GM18498 (cell line): Measurements from ENCODE around the gene NUDT4.

ENCODE experiments used
- ATAC-seq: cut with Tn5 transposase; IDR thresholded peaks from one replicate; pipeline ENCODE4 v1.9.1; 2021; ENCODE audit warnings: mild to moderate bottlenecking, moderate library complexity; ENCODE audit not compliant: unreplicated experiment

Gene NUDT4

DNA sequence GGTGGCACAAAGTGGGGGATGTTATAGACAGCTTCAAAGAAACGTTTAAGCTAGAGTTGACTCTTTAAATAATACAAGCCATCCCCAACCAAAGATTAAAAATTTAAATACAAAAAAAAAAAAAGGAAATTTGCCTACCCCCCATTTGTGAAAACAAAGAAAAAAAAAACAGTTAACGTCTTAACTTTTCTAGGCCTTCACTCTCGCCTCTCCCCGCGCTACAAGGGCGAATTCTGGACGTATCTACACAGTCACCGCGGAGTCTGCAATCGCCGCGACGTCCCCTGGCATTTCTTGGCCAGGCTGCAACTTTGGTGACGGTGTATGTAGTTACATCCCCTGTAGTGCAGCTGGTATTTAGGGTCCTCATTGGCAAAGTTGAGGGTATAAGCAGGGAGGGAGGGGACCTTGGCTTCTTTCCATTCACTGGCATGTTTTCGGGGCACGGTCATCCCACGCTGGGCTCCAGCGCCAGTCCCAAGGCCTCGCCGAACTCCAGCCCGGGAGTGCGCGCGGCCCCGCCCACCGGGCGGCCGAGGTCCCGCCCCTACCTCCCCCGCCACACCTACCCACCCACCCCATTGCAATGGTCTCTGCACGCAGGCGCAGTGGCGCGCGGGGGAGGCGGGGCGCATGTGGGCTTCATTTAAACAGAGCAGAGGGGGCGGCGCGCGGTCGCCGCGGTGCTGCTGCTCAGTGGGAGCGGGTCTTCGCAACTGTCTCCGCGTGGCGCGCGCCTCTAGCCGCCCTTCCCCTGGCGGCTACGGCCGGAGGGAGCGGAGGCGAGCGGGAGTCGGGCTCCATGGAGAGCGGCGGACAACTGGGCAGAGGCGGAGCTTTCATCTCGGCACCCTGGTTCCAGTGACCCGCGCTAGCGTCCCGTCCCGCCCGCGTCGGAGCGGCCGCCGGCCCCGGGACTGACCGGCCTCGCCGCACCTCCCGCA lies at the start of gene NUDT4:
Gene NUDT4, plus strand, starts transcription at position 674 of the 944 bp plus-strand sequence. CDS start 398 bp downstream, outside the sequence.
- ATAC-seq = peak; percentile 80

DNA sequence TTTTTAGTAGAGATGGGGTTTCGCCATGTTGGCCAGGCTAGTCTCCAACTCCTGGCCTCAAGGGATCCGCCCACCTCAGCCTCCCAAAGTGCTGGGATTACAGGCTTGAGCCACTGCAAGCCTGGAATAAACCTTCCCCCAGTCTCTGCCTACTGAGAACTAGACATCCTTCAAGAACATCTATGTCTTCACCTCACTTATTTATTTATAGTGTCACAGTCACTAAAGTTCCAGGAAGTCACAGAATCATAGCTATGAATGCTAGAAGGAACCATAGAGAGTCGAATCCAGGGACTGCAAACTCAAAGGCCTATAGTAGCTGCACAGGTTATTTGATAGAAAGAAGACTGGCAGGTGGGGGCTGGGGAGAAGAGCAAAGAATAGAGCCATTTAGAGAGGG lies 44.7 kb upstream of the NUDT4 start:
- no peak for ATAC-seq

- no peak for ATAC-seq
Measured at GRCh38 chr12:93333828-93334227, 43.9 kb upstream of the NUDT4 start.

- no peak for ATAC-seq
Measured at GRCh38 chr12:93335603-93336162, 42.0 kb upstream of the NUDT4 start.

- ATAC-seq = no peak
Measured at GRCh38 chr12:93336291-93336741, 41.4 kb upstream of the NUDT4 start.

GRCh38 chr12:93338598-93338997 lies 39.1 kb upstream of the NUDT4 start:
- ATAC-seq = no peak

DNA sequence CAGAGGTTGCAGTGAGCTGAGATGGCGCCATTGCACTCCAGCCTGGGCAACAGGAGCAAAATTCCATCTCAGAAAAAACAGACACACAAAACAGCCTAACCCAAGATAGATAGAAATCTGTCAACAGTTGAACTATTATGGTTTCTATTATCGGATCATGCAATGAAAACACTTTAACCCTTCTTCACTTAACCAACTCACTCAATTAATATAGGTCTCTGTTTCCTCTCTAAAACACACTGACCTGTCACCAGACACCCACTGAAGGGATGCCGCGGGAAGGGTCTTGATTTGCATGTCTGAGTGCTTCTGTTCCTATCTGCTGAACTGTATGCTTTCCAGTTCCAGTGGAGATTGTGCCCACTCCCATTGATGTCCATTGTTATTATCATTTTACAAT lies 38.0 kb upstream of the NUDT4 start:
- no peak for ATAC-seq

GRCh38 chr12:93341409-93342049 lies 36.2 kb upstream of the NUDT4 start:
- ATAC-seq = no peak

GRCh38 chr12:93347054-93347785 lies 30.5 kb upstream of the NUDT4 start:
- no peak for ATAC-seq

- no peak for ATAC-seq
Measured at GRCh38 chr12:93348575-93349435, 28.9 kb upstream of the NUDT4 start.

DNA sequence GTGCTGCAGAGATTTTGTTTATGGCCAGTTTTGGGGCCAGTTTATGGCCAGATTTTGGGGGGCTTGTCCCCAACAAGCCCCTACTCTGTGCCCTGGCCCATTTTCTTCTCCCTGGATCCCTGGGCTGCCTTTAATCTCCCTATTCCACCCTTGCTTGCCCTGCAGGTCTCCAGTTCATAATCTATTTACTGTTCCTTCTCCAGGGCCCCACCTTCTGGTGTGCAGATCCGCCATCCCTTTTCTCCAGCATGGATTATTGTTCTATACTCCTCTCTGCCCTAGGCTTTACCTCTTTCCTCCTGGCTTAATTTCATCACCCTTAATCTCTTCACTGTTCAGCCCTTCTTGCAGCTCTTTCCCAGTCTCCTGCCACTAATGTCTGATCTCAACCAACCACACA lies 26.0 kb upstream of the NUDT4 start:
- no peak for ATAC-seq

DNA sequence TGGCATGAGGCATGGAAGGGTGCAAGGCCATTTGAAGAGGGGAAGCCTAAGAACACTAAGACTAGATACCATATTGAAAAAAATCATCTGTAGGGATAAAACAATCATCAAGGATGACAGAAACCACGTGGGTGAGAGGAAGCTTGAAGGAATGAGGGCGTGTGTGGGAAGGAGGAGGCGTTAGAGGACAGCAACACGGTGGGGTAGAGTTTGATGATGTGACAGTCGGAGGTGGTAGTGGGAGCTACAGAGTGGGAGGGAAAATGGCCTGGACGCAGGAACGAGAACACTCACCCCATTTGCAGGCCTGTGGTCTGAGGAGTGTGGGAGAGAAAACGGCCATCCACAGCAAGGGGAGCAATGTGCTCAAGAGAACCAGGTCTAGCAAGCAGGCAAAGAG lies 25.4 kb upstream of the NUDT4 start:
- ATAC-seq = no peak

GRCh38 chr12:93356214-93356613 lies 21.5 kb upstream of the NUDT4 start:
- ATAC-seq = no peak

DNA sequence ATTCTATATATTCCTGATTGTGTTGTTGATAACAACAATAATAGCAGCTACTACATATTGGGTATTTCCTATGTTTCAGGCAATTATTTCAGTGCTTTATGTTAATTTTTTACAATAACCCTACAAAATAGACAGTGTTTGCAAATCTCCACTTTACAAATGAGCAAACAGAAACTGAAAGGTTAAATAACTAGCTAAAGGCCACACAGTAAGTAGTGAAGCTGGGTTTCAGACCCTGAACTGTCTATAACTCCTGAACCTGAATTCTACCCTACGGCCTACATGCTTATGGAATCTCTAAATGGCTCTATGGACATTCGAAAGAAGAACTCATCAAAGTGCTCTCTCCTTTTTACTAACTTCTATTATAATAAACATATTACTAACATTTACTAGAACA lies 19.7 kb upstream of the NUDT4 start:
- peak; percentile 88 for ATAC-seq

DNA sequence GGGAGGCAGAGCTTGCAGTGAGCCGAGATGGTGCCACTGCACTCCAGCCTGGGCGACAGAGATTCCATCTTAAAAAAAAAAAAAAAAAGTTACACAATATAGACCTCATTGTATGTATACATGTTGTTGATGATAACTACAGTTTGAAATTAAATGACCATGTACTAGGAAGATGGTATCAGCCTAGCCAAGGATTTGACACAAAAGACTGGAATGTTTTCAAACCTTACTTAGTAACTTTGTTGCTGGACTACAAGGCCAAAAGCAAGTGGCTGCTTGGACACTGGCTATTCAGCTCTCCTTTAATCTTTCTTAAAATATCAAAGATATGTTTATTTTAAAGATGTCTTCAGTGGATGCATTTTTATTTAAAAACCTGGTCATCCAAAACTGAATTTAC lies 18.9 kb upstream of the NUDT4 start:
- ATAC-seq = no peak

DNA sequence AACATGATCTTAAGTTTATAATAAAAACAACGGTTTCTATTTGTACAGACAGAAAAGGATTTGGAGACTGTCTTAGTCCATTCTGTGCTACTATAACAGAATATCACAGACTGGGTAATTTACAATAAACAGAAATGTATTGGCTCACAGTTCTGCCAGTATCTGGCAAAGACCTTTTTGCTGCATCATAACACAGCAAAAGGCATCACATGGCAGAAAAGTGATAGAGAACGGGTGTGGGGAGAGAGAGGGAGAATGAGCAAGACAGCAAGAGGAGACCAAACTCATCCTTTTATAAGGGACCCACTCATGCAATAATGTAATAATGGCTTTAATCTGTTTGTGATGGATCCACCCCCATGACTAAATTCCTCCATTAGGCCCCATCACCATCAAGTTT lies 17.0 kb upstream of the NUDT4 start:
- ATAC-seq = no peak

DNA sequence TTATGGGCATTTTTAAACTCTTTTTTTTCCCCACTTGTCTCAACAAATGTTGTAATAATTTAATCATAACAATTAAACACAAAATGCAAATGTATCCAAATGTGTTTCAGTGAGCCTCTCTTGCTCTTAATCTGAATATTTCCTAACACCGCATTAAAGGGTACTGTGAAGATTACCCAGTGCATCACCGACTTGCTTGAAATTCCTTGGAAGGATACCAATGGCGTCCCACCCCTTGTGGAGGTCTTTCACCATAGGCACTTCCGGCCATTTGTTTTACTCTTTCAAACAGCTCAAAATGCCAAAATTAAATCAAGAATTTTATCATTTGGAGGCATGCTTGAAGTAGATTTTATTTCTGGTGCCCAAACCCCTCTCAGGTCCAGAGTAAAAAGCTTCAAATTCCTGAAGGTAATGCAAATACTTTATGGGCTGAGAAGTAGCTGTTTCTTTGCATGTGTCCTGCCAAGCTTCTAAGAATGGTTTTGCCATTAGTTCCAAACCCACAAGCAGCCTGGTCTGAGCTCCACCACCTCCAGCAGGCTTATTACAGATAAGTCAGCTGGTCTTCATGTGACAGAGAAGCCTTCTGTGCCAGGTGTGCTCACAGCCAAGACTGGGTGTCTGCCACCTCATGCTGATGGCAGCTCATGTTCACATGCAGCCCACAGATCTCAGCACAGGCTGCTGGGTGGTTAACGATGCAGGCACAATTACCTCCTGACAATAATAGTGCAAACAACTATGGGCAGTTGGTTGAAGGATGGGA lies 16.4 kb upstream of the NUDT4 start:
- no peak for ATAC-seq

GRCh38 chr12:93363841-93364297 lies 13.9 kb upstream of the NUDT4 start:
- no peak for ATAC-seq
